HepG2 (cell line): ENCODE measurements around the gene TEKTIP1. TPM values are rescaled to one million over a fixed set of nuclear protein-coding genes. Genes with fewer than 3 reads are reported as not detected.

Experiments
- CEBPB ChIP-seq: IDR thresholded peaks from 2 replicates; pipeline ENCODE4 v1.6.1; 2011; ENCODE audit warnings: low read depth, low read length, improper control_type of control experiment, borderline replicate concordance
- HDAC6 ChIP-seq: fragments of 200-600 bp; sonication (generic); IDR thresholded peaks from 2 replicates; pipeline ENCODE4 v1.7.0; 2017; ENCODE audit warnings: mild to moderate bottlenecking, antibody characterized with exemption, low read length, low read depth
- ISX ChIP-seq: sonication (generic); formaldehyde crosslinking; conservative IDR thresholded peaks from 2 replicates; pipeline ENCODE4 v1.5.0; 2020; ENCODE audit warnings: missing genetic modification reagents
- JUND ChIP-seq: sonication (generic); formaldehyde crosslinking; IDR thresholded peaks from 2 replicates; pipeline ENCODE4 v1.8.0; 2022; ENCODE audit warnings: mild to moderate bottlenecking, missing genetic modification reagents
- MAFF ChIP-seq: IDR thresholded peaks from 2 replicates; pipeline ENCODE4 v1.6.1; 2011; ENCODE audit warnings: low read depth, low read length, improper control_type of control experiment
- PHF8 ChIP-seq: sonication (generic); formaldehyde crosslinking; IDR thresholded peaks from 2 replicates; pipeline ENCODE4 v1.5.0; 2020; ENCODE audit warnings: missing genetic modification reagents
- RELA ChIP-seq: sonication (generic); formaldehyde crosslinking; IDR thresholded peaks from 2 replicates; pipeline ENCODE4 v1.4.0; 2020; ENCODE audit warnings: missing genetic modification reagents
- SP140L ChIP-seq: sonication (generic); formaldehyde crosslinking; IDR thresholded peaks from 2 replicates; pipeline ENCODE4 v1.4.0; 2020; ENCODE audit warnings: missing genetic modification reagents, borderline replicate concordance
- TCF7 ChIP-seq: sonication (generic); IDR thresholded peaks from 2 replicates; pipeline ENCODE4 v1.6.1; 2016; ENCODE audit warnings: antibody characterized with exemption, low read depth
- ZBTB8A ChIP-seq: sonication (generic); formaldehyde crosslinking; IDR thresholded peaks from 2 replicates; pipeline ENCODE4 v1.4.0; 2020; ENCODE audit warnings: mild to moderate bottlenecking, low read depth, missing genetic modification reagents, borderline replicate concordance
- ZFP36L1 ChIP-seq: sonication (generic); formaldehyde crosslinking; IDR thresholded peaks from 2 replicates; pipeline ENCODE4 v1.8.0; 2022; ENCODE audit warnings: mild to moderate bottlenecking, missing genetic modification reagents, moderate library complexity
- ZNF17 ChIP-seq: sonication (generic); formaldehyde crosslinking; IDR thresholded peaks from 2 replicates; pipeline ENCODE4 v1.5.0; 2020; ENCODE audit warnings: mild to moderate bottlenecking, missing genetic modification reagents
- ZNF441 ChIP-seq: sonication (generic); formaldehyde crosslinking; IDR thresholded peaks from 2 replicates; pipeline ENCODE4 v1.7.0; 2021; ENCODE audit warnings: missing genetic modification reagents, borderline replicate concordance
- ZNF510 ChIP-seq: sonication (generic); formaldehyde crosslinking; IDR thresholded peaks from 2 replicates; pipeline ENCODE4 v1.4.0; 2020; ENCODE audit warnings: low read depth, mild to moderate bottlenecking, missing genetic modification reagents
- ZNF563 ChIP-seq: sonication (generic); formaldehyde crosslinking; IDR thresholded peaks from 2 replicates; pipeline ENCODE4 v1.8.0; 2022; ENCODE audit warnings: mild to moderate bottlenecking, moderate library complexity, missing genetic modification reagents
- ZSCAN31 ChIP-seq: sonication (generic); formaldehyde crosslinking; IDR thresholded peaks from 2 replicates; pipeline ENCODE4 v1.5.0; 2020; ENCODE audit warnings: low read depth, mild to moderate bottlenecking, missing genetic modification reagents
- polyA plus RNA-seq, 8 experiments: library from polyadenylated mRNA; depleted of rRNA in 3 of 8; stranded (reverse) in 7 of 8; unstranded in 1 of 8; fragments of >200 nt; fragmentation: Illumina TruSeq in 4 of 8; extraction: Trizol in 4 of 8; gene quantifications; 2 replicates each; pipeline versions ENCODE4 v1.2.1 to v1.2.3, GENCODE V29; 2011 to 2016; ENCODE audit warnings: low read depth in 4 of 8, missing spikeins in 1 of 8, mixed read lengths in 1 of 8; ENCODE audit not compliant: insufficient read depth in 1 of 8
- total RNA-seq, 5 experiments: library from RNA; depleted of rRNA; stranded (reverse); fragments of >200 nt; fragmentation: Illumina TruSeq; extraction: Trizol; gene quantifications; 2 replicates each; pipeline ENCODE4 v1.2.3, GENCODE V29; 2016; ENCODE audit warnings: low read depth in 1 of 5
- TF ChIP-seq, protein P1 (sequence below): sonication (generic); formaldehyde crosslinking; conservative IDR thresholded peaks from 2 replicates; pipeline ENCODE4 v1.4.0; 2020; ENCODE audit warnings: missing genetic modification reagents
- TF ChIP-seq, protein P2 (sequence below), 2 experiments: fragments of 450-650 bp in 1 of 2; sonication (generic) in 1 of 2; formaldehyde crosslinking; IDR thresholded peaks; 2 replicates each; pipeline versions ENCODE4 v1.5.0 to v1.8.0; 2020 to 2022; ENCODE audit warnings: mild to moderate bottlenecking in 1 of 2, missing genetic modification reagents in 1 of 2
- TF ChIP-seq, protein P3 (sequence below): sonication (generic); formaldehyde crosslinking; IDR thresholded peaks from 2 replicates; pipeline ENCODE4 v1.4.0; 2020; ENCODE audit warnings: mild to moderate bottlenecking, missing genetic modification reagents
- TF ChIP-seq, protein P4 (sequence below): sonication (generic); formaldehyde crosslinking; conservative IDR thresholded peaks from 2 replicates; pipeline ENCODE4 v1.8.1; 2023; ENCODE audit warnings: missing genetic modification reagents

TEKTIP1 gene
- total and polyA plus RNA-seq, 2 of the 13 experiments (the other 11 are each of a cell fraction or from before 2014, with no cell fraction given): not detected

DNA sequence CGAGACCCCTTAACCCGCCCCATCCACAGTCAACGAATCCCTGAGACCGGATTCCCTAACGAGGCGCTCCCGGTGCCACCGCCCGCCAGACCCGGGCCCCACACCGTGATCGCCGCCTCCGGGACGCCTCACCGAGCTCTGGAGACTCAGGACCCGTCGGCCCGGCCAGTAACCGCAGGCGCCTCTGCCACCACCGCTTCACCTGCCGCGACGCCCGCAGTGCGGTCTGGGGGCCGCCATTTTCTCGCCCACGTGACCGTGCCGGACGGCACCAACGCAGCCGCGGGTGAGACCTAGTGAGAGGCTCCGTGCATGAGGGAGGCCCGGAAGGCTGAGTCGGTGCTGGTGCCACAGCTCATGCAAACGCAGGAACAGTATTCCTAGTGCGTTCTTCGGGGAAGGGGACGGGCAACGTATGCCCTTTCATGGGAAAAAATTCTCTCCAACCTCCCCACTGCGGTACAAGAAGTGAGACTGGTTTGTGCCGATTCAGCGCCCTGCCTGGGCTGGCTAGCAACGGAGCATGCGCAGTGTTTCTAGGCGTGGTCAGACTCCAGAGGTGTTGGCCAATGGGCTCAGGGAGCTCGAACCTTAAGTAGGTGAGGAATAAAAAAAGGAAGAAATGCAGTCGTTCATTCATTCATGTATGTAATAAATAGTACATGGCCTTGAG is 38.4 kb upstream of the TEKTIP1 start, which contains the start of gene DOHH (continued):
- TF ChIP-seq JUND (CRISPR knock-in tag) (peak; percentile 27; the same call in 1 of the 2 replicates), ZNF563 (CRISPR knock-in tag) (peak; percentile 63; the same call in 1 of the 2 replicates), SP140L (CRISPR knock-in tag) (no peak), ZNF510 (CRISPR knock-in tag) (peak; percentile 68; the same call in 1 of the 2 replicates), CEBPB (peak; percentile 63; the same call in 1 of the 2 replicates), ZSCAN31 (CRISPR knock-in tag) (peak; percentile 73; the same call in 1 of the 2 replicates), HDAC6 (no peak), ZFP36L1 (CRISPR knock-in tag) (0 out of 2 replicates have a peak, but pooled peaks have one; percentile 57), ZNF441 (CRISPR knock-in tag) (peak; percentile 73; the same call in 1 of the 2 replicates), RELA (CRISPR knock-in tag) (peak; percentile 78; the same call in 1 of the 2 replicates), ZNF17 (no peak), MAFF (peak; percentile 85), TCF7 (no peak), PHF8 (CRISPR knock-in tag) (peak; percentile 89), ISX (CRISPR knock-in tag) (no peak), ZBTB8A (CRISPR knock-in tag) (no peak)
- TF ChIP-seq, protein P1, sequence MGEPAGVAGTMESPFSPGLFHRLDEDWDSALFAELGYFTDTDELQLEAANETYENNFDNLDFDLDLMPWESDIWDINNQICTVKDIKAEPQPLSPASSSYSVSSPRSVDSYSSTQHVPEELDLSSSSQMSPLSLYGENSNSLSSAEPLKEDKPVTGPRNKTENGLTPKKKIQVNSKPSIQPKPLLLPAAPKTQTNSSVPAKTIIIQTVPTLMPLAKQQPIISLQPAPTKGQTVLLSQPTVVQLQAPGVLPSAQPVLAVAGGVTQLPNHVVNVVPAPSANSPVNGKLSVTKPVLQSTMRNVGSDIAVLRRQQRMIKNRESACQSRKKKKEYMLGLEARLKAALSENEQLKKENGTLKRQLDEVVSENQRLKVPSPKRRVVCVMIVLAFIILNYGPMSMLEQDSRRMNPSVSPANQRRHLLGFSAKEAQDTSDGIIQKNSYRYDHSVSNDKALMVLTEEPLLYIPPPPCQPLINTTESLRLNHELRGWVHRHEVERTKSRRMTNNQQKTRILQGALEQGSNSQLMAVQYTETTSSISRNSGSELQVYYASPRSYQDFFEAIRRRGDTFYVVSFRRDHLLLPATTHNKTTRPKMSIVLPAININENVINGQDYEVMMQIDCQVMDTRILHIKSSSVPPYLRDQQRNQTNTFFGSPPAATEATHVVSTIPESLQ (CRISPR knock-in tag): no peak
- TF ChIP-seq, protein P2, sequence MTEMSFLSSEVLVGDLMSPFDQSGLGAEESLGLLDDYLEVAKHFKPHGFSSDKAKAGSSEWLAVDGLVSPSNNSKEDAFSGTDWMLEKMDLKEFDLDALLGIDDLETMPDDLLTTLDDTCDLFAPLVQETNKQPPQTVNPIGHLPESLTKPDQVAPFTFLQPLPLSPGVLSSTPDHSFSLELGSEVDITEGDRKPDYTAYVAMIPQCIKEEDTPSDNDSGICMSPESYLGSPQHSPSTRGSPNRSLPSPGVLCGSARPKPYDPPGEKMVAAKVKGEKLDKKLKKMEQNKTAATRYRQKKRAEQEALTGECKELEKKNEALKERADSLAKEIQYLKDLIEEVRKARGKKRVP (CRISPR knock-in tag; IDR thresholded peaks at IDR 0.05): peak in 1 of 2 experiments; percentile 73; a peak in 2 of 4 replicates
- TF ChIP-seq, protein P3, sequence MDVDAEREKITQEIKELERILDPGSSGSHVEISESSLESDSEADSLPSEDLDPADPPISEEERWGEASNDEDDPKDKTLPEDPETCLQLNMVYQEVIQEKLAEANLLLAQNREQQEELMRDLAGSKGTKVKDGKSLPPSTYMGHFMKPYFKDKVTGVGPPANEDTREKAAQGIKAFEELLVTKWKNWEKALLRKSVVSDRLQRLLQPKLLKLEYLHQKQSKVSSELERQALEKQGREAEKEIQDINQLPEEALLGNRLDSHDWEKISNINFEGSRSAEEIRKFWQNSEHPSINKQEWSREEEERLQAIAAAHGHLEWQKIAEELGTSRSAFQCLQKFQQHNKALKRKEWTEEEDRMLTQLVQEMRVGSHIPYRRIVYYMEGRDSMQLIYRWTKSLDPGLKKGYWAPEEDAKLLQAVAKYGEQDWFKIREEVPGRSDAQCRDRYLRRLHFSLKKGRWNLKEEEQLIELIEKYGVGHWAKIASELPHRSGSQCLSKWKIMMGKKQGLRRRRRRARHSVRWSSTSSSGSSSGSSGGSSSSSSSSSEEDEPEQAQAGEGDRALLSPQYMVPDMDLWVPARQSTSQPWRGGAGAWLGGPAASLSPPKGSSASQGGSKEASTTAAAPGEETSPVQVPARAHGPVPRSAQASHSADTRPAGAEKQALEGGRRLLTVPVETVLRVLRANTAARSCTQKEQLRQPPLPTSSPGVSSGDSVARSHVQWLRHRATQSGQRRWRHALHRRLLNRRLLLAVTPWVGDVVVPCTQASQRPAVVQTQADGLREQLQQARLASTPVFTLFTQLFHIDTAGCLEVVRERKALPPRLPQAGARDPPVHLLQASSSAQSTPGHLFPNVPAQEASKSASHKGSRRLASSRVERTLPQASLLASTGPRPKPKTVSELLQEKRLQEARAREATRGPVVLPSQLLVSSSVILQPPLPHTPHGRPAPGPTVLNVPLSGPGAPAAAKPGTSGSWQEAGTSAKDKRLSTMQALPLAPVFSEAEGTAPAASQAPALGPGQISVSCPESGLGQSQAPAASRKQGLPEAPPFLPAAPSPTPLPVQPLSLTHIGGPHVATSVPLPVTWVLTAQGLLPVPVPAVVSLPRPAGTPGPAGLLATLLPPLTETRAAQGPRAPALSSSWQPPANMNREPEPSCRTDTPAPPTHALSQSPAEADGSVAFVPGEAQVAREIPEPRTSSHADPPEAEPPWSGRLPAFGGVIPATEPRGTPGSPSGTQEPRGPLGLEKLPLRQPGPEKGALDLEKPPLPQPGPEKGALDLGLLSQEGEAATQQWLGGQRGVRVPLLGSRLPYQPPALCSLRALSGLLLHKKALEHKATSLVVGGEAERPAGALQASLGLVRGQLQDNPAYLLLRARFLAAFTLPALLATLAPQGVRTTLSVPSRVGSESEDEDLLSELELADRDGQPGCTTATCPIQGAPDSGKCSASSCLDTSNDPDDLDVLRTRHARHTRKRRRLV (CRISPR knock-in tag): peak; percentile 73; the same call in 1 of the 2 replicates
- TF ChIP-seq, protein P4, sequence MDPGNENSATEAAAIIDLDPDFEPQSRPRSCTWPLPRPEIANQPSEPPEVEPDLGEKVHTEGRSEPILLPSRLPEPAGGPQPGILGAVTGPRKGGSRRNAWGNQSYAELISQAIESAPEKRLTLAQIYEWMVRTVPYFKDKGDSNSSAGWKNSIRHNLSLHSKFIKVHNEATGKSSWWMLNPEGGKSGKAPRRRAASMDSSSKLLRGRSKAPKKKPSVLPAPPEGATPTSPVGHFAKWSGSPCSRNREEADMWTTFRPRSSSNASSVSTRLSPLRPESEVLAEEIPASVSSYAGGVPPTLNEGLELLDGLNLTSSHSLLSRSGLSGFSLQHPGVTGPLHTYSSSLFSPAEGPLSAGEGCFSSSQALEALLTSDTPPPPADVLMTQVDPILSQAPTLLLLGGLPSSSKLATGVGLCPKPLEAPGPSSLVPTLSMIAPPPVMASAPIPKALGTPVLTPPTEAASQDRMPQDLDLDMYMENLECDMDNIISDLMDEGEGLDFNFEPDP (CRISPR knock-in tag): no peak
